ENCODE data around the gene PCDH9. TPM values are rescaled to one million over a fixed set of nuclear protein-coding genes. Genes with fewer than 3 reads are reported as not detected.

PCDH9 gene
- total RNA-seq, 1 experiment from 2014 or later = 5.8 TPM

DNA sequence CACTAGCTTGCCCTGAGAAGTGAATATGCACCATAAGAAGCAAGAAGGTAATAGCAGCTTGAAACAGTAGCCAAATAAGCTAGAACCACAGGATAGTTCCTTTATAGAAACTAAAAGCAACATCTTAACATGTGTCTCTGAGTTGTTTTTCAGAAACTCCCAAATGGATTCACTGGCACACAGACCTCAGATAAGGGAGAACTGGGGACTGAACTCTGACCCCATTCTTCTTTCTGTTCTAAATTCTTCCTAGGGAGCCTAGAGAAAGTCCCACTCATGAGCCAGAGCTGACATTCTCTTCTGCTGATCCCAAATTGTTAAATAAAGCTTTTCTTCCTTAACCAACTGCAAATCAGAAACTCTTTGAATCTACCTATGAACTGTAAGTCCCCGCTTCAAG, 146.1 kb downstream of the PCDH9 start:
- intact Hi-C loops (cut with micrococcal nuclease; ENCODE audit: unreplicated experiment) = no loop called here
- no peak for DNase-seq (ENCODE audit: low spot score)
- H3K4me3 ChIP-seq (ENCODE audit: low read depth, low read length, poor library complexity, severe bottlenecking) = no peak overlapping the region
- no peaks in the 10 kb centered on the region for H3K27me3 ChIP-seq (replicated peaks; ENCODE audit: insufficient read depth, low read depth, low read length, poor library complexity)
- H3K36me3 ChIP-seq (ENCODE audit: insufficient read depth, low read length, poor library complexity, severe bottlenecking) = no peaks in the 10 kb centered on the region
- no peaks in the 10 kb centered on the region for H3K4me1 ChIP-seq (ENCODE audit: insufficient read depth, low read length, poor library complexity, severe bottlenecking)
- POLR2A ChIA-PET (ENCODE audit: low non-redundant PET) = no interaction called here
- CTCF ChIA-PET = no interaction called here
- BruUV-seq (replicated peaks) = no TSS peak
- TF ChIP-seq EZH2 (IDR thresholded peaks at IDR 0.05; ENCODE audit: borderline replicate concordance, low read depth, low read length, poor library complexity, severe bottlenecking) = no peak
- no peak overlapping the region for H3K27ac ChIP-seq (ENCODE audit: low read depth, low read length, poor library complexity, severe bottlenecking)
- H3K9me3 ChIP-seq (ENCODE audit: low read depth, low read length, poor library complexity, severe bottlenecking) = no peaks in the 10 kb centered on the region

DNA sequence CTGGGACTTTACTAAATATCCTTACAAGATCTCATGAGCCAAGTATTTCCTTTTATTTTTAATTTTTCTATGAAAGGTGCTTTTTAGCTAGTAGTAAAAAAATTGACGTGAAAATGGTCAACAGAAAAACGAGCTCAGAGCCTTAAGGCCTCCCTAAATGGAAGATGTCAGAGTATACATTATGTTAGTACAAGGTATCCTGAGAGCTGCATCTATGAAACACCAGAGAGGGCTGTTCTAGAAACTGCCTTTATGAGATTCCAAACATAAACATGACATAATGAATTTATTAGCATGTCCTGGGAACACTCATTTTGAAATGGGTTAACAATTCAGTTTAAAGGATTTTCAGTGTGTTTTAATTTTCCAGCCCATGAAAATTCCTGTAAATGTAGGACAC, 146.6 kb downstream of the PCDH9 start:
- H3K27ac ChIP-seq (ENCODE audit: low read depth, low read length, poor library complexity, severe bottlenecking) = no peak overlapping the region
- H3K4me3 ChIP-seq (ENCODE audit: low read depth, low read length, poor library complexity, severe bottlenecking) = no peak overlapping the region
- no peak for TF ChIP-seq EZH2 (IDR thresholded peaks at IDR 0.05; ENCODE audit: borderline replicate concordance, low read depth, low read length, poor library complexity, severe bottlenecking)
- TF ChIP-seq, protein P1, sequence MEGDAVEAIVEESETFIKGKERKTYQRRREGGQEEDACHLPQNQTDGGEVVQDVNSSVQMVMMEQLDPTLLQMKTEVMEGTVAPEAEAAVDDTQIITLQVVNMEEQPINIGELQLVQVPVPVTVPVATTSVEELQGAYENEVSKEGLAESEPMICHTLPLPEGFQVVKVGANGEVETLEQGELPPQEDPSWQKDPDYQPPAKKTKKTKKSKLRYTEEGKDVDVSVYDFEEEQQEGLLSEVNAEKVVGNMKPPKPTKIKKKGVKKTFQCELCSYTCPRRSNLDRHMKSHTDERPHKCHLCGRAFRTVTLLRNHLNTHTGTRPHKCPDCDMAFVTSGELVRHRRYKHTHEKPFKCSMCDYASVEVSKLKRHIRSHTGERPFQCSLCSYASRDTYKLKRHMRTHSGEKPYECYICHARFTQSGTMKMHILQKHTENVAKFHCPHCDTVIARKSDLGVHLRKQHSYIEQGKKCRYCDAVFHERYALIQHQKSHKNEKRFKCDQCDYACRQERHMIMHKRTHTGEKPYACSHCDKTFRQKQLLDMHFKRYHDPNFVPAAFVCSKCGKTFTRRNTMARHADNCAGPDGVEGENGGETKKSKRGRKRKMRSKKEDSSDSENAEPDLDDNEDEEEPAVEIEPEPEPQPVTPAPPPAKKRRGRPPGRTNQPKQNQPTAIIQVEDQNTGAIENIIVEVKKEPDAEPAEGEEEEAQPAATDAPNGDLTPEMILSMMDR (conservative IDR thresholded peaks at IDR 0.05; ENCODE audit: low read depth, low read length) = no peak
- no peaks in the 10 kb centered on the region for H3K9me3 ChIP-seq (ENCODE audit: low read depth, low read length, poor library complexity, severe bottlenecking)
- H3K36me3 ChIP-seq (ENCODE audit: insufficient read depth, low read length, poor library complexity, severe bottlenecking) = no peaks in the 10 kb centered on the region
- no peak for DNase-seq (ENCODE audit: low spot score)
- H3K27me3 ChIP-seq (replicated peaks; ENCODE audit: insufficient read depth, low read depth, low read length, poor library complexity) = no peaks in the 10 kb centered on the region
- intact Hi-C loops (cut with micrococcal nuclease; ENCODE audit: unreplicated experiment) = no loop called here
- CTCF ChIA-PET = no interaction called here
- POLR2A ChIA-PET (ENCODE audit: low non-redundant PET) = no interaction called here
- no TSS peak for BruUV-seq (replicated peaks)
- no peaks in the 10 kb centered on the region for H3K4me1 ChIP-seq (ENCODE audit: insufficient read depth, low read length, poor library complexity, severe bottlenecking)

DNA sequence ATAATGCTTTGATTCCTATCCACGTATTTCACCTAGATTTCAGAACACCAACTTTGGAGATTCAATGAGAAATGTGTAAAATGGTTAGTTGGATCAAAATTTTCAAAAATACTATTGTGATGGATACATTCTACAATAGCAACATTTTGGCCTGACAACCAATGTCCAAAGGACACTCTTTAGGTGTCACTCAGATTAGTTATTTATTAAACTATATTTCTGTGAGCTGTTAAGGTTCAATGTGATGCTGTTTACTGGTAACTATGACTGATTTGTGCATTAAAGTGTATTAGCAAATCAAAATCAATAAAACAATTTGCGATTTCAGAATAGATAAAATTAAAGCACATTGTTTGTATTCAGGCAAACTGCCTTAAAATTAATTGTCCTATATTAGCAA, 149.8 kb downstream of the PCDH9 start:
- Histone ChIP-seq H3K27me3 (replicated peaks; ENCODE audit: insufficient read depth, low read depth, low read length, poor library complexity) (peaks cover 6% of the 10 kb centered on the region), H3K36me3 (ENCODE audit: insufficient read depth, low read length, poor library complexity, severe bottlenecking) (no peaks in the 10 kb centered on the region), H3K27ac (ENCODE audit: low read depth, low read length, poor library complexity, severe bottlenecking) (no peak overlapping the region), H3K4me1 (ENCODE audit: insufficient read depth, low read length, poor library complexity, severe bottlenecking) (no peaks in the 10 kb centered on the region), H3K4me3 (ENCODE audit: low read depth, low read length, poor library complexity, severe bottlenecking) (no peak overlapping the region), H3K9me3 (ENCODE audit: low read depth, low read length, poor library complexity, severe bottlenecking) (no peaks in the 10 kb centered on the region)
- ChIA-PET CTCF (no interaction called here), POLR2A (ENCODE audit: low non-redundant PET) (no interaction called here)
- no TSS peak for BruUV-seq (replicated peaks)
- TF ChIP-seq, protein P1 (conservative IDR thresholded peaks at IDR 0.05; ENCODE audit: low read depth, low read length) = no peak
- no peak for TF ChIP-seq EZH2 (IDR thresholded peaks at IDR 0.05; ENCODE audit: borderline replicate concordance, low read depth, low read length, poor library complexity, severe bottlenecking)
- DNase-seq (ENCODE audit: low spot score) = no peak
- intact Hi-C loops (cut with micrococcal nuclease; ENCODE audit: unreplicated experiment) = no loop called here

DNA sequence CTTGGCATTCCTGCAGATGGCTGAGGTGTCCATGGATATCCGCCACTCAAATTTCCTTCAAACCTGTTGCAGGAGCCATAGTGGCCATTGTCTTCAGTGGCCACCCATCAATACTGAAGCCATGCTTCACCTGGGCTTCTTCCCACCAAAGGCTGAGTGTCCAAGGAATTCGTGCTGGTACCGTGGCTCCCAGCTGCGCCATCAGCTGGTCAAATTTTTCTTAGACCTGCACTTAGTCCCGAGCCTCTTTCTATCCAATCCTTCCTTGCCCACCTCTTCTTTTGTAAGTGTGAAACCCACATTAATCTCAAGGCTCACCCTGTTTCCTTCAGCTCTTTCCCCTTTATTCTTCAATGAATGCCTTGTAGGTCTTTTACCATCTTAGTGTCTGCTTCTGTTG, 152.1 kb downstream of the PCDH9 start:
- no TSS peak for BruUV-seq (replicated peaks)
- no peak for TF ChIP-seq EZH2 (IDR thresholded peaks at IDR 0.05; ENCODE audit: borderline replicate concordance, low read depth, low read length, poor library complexity, severe bottlenecking)
- TF ChIP-seq, protein P1 (conservative IDR thresholded peaks at IDR 0.05; ENCODE audit: low read depth, low read length) = no peak
- no peak overlapping the region for H3K27ac ChIP-seq (ENCODE audit: low read depth, low read length, poor library complexity, severe bottlenecking)
- no peak overlapping the region for H3K4me3 ChIP-seq (ENCODE audit: low read depth, low read length, poor library complexity, severe bottlenecking)
- CTCF ChIA-PET = no interaction called here
- POLR2A ChIA-PET (ENCODE audit: low non-redundant PET) = no interaction called here
- no peaks in the 10 kb centered on the region for H3K9me3 ChIP-seq (ENCODE audit: low read depth, low read length, poor library complexity, severe bottlenecking)
- H3K36me3 ChIP-seq (ENCODE audit: insufficient read depth, low read length, poor library complexity, severe bottlenecking) = no peaks in the 10 kb centered on the region
- DNase-seq (ENCODE audit: low spot score) = no peak
- peaks cover 6% of the 10 kb centered on the region for H3K27me3 ChIP-seq (replicated peaks; ENCODE audit: insufficient read depth, low read depth, low read length, poor library complexity)
- intact Hi-C loops (cut with micrococcal nuclease; ENCODE audit: unreplicated experiment) = no loop called here
- H3K4me1 ChIP-seq (ENCODE audit: insufficient read depth, low read length, poor library complexity, severe bottlenecking) = no peaks in the 10 kb centered on the region

Measured in A673 (cell line).